ENCODE results near the gene NELFA.

DNA sequence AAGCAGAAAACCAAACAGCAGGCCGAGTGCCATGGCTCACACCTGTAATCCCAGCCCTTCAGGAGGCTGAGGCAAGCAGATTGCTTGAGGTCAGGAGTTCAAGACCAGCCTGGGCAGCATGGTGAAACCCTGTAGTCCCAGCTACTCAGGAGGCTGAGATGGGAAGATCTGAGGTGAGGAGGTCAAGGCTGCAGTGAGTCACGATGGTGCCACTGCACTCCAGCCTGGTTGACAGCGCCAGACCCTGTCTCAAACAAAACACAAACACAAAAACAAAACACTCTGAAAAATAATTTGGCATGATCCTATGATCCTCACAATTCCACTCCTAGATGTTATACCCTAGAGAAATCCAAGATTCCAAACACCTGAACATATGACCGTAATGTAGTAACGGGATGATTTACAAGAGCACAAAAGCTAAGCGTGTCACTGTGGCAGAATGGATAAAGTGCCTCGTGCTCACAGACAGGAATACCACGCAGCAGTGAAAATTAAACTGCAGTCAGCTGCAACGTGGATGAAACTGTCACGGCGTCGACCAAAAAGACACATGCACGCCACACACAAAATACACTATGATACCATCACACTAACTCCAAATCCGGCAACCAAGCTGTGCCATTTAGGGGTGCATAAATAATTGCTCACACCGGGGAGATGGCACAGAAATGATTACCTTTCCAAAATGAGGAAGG, 1.7 kb downstream of the NELFA start:
- TF ChIP-seq YY1 (IDR thresholded peaks at IDR 0.05; ENCODE audit: low read depth) = no peak
- TF ChIP-seq, protein P1, sequence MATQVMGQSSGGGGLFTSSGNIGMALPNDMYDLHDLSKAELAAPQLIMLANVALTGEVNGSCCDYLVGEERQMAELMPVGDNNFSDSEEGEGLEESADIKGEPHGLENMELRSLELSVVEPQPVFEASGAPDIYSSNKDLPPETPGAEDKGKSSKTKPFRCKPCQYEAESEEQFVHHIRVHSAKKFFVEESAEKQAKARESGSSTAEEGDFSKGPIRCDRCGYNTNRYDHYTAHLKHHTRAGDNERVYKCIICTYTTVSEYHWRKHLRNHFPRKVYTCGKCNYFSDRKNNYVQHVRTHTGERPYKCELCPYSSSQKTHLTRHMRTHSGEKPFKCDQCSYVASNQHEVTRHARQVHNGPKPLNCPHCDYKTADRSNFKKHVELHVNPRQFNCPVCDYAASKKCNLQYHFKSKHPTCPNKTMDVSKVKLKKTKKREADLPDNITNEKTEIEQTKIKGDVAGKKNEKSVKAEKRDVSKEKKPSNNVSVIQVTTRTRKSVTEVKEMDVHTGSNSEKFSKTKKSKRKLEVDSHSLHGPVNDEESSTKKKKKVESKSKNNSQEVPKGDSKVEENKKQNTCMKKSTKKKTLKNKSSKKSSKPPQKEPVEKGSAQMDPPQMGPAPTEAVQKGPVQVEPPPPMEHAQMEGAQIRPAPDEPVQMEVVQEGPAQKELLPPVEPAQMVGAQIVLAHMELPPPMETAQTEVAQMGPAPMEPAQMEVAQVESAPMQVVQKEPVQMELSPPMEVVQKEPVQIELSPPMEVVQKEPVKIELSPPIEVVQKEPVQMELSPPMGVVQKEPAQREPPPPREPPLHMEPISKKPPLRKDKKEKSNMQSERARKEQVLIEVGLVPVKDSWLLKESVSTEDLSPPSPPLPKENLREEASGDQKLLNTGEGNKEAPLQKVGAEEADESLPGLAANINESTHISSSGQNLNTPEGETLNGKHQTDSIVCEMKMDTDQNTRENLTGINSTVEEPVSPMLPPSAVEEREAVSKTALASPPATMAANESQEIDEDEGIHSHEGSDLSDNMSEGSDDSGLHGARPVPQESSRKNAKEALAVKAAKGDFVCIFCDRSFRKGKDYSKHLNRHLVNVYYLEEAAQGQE (IDR thresholded peaks at IDR 0.05; ENCODE audit: low read depth) = no peak
- TF ChIP-seq TAF1 (IDR thresholded peaks at IDR 0.05; ENCODE audit: low read depth) = no peak
- no peak for TF ChIP-seq ZBTB7A (IDR thresholded peaks at IDR 0.05; ENCODE audit: low read depth)
